GM12873 (cell line): ENCODE data around the gene C1QTNF9.

Experiments
- TF ChIP-seq, protein P1 (sequence below): IDR thresholded peaks from 2 replicates; pipeline ENCODE4 v1.5.1; 2012; ENCODE audit warnings: low read depth, mild to moderate bottlenecking, moderate library complexity, low read length, control low read depth; ENCODE audit not compliant: insufficient read depth; ENCODE audit errors: missing control alignments

Gene C1QTNF9

DNA sequence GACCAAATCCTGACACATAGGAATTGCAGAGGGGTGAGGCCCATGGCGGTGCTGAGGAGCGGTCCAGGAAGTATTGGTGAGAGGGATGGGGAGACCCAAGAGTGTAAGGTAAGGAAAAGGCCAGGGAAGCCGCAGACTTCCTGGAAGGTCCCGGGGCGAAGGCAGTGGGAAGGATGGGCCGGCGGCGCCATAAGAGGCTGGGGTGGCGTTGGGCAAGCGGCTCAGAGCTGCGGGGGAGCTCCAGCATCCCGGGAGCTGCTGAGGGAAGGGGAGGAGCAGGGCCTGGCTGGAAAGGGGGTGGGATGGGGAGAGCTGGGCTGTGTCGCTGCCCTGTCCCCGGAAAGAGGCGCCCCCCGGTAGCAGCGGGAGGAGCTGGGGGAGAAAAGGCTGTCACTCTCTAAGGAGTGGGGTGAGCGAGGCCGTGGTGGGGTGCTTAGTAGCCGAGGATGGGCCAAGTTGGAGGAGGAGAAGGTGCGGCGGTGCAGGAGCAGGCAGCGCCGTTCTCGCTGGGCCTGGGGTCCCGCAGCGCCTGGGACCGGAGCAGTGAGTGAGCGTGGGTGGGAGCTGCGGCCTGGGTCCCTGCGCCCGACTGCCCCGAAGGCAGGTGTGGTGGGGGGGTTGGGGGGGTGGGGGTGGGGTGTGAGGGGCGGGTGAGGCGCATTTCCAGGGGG is 30.7 kb downstream of the C1QTNF9 start:
- TF ChIP-seq, protein P1, sequence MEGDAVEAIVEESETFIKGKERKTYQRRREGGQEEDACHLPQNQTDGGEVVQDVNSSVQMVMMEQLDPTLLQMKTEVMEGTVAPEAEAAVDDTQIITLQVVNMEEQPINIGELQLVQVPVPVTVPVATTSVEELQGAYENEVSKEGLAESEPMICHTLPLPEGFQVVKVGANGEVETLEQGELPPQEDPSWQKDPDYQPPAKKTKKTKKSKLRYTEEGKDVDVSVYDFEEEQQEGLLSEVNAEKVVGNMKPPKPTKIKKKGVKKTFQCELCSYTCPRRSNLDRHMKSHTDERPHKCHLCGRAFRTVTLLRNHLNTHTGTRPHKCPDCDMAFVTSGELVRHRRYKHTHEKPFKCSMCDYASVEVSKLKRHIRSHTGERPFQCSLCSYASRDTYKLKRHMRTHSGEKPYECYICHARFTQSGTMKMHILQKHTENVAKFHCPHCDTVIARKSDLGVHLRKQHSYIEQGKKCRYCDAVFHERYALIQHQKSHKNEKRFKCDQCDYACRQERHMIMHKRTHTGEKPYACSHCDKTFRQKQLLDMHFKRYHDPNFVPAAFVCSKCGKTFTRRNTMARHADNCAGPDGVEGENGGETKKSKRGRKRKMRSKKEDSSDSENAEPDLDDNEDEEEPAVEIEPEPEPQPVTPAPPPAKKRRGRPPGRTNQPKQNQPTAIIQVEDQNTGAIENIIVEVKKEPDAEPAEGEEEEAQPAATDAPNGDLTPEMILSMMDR, result no peak

DNA sequence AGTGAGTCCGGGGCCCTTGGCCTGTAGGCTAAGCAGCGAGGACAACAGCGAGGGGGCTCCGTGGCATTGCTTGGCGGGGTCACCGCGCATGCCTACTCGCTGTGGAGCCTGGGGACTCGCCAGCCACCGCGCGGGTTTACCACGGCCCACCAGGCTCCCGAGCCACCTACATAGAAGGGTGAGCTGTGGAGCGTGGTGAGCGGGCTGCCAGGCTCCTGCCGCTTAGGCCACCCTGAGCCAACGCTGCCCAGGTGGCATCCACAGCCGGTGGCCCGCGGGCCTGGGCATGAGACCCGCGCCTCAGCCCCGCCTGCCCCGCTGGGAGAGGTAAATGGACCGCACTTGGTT is 31.2 kb downstream of the C1QTNF9 start:
- TF ChIP-seq, protein P1, result no peak

DNA sequence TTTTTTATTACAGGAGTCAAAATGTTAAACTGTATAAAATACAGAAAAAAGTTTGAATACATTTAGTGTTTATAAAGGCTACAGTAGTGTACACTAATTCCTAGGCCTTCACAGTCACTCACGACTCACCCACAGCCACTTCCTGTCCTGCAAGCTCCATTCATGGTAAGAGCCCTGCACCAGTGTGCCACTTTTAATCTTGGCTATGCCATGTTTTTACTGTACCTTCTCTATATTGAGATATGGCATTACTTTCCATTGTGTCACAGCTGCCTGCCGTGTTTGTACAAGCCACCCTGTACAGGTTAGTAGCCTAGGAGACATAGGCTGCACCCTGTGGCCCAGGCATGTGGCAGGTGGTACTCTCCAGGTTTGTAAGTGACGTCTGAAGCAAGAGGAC is 32.1 kb downstream of the C1QTNF9 start:
- TF ChIP-seq, protein P1, result no peak

DNA sequence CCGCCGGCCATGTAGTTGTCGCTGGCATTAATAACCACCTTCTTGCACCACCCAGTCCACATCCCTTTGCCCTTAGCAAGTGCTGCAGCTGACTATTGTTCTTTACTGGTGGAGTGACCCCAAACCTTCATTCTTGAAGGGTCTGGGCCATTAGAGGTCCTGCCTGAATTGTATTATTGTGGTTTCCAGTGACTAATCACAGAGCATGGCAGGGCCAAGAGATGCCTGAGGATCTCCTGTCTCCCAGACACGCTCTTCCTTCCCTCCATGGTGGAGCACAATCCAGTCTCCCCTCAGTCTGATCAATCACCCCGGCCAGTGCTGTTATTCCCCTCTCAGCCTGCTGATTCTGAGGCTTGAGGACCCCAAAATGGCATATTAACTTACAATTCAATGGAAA is 39.0 kb downstream of the C1QTNF9 start:
- TF ChIP-seq, protein P1, result no peak

DNA sequence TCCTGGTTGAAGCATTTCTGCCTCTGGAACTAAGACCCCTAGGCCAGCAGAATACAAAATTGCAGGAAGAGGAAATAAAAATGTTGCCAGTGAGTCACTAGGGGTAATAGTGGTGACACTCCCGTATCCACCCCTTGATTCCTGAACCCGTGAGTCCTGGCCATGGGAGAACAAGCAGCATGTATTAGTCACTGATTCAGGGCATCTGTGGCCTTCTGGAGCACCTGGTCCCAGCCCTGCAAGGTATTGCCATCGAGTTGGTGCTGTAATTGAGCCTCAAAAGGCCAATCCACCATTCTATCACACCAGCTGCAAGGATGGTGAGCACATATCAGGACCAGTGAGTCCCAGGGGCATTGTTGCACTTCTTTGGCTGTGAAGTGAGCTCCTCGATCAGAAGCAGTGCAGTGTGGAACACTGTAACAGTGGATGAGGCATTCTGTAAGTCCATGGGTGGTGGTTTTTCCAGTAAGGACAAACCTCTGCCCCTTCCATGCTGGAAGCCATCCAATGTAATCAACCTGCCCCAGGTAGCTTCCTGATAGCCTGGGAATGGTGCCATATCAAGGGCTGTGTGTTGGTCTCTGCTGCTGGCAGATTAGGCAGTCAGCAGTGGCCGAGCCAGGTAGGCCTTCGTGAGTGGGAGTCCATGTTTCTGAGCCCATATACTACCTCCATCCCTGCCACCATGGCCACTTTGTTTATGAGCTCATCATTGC is 39.6 kb downstream of the C1QTNF9 start:
- TF ChIP-seq, protein P1, result no peak

DNA sequence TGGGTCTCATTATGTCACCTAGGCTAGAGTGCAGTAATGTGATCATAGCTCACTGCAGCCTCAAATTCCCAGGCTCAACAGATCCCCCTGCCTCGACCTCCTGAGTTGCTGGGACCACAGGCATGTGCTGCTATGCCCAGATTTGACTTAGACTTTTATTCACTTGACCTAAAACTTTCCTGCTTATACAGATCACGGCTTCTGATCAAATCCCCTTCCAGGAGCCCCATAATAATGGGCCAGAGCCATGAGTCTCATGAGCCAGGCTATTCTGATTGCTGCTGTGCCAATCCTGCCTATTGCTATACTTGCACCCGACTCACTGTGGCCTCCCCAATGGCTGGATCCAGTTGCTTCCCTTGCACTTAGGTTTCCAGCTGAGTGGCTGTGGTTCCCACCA is 42.0 kb downstream of the C1QTNF9 start:
- TF ChIP-seq, protein P1, result no peak

DNA sequence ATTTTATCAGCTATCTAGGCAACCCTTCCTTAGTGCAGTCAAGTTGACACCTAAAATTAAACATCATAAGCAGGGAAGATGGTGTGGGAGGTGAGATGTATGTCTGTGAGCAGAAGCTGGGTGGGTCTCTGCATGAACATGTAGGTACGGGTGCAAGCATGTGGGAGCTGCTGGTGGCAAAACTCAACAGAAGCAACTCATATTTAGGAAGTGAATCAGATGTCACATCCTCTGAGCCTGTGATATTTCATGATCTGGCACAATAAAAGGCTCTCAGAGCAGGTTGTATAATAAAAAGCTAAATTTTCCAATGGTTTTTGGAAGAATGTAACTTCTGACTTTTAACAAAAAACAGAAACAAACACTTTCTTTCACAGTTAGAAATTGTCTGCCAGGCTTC is 44.4 kb downstream of the C1QTNF9 start:
- TF ChIP-seq, protein P1, result no peak
